Hepatocyte (in vitro differentiated cells): Measurements from ENCODE around the gene ASIC2. TPM values are rescaled to one million over a fixed set of nuclear protein-coding genes. Genes with fewer than 3 reads are reported as not detected.

ENCODE experiments used
- DNase-seq: peaks from one replicate; pipeline ENCODE4 v3.0.0-alpha.2; 2016; ENCODE audit warnings: low spot score
- H2AFZ ChIP-seq: fragments of 200-600 bp; sonication (generic); 2 replicates; pipeline ENCODE4 v1.6.0; 2016; ENCODE audit warnings: antibody characterized with exemption, mild to moderate bottlenecking
- H3K27ac ChIP-seq: fragments of 200-600 bp; sonication (generic); 2 replicates; pipeline ENCODE4 v1.5.1; 2016; ENCODE audit warnings: mild to moderate bottlenecking
- H3K27me3 ChIP-seq: fragments of 200-600 bp; sonication (generic); 2 replicates; pipeline ENCODE4 v1.6.1; 2016
- H3K36me3 ChIP-seq: fragments of 200-600 bp; sonication (generic); replicated peaks from 2 replicates; pipeline ENCODE4 v1.5.1; 2016; ENCODE audit warnings: low read depth; ENCODE audit not compliant: insufficient read depth
- H3K4me1 ChIP-seq: fragments of 200-600 bp; sonication (generic); 2 replicates; pipeline ENCODE4 v1.5.1; 2016; ENCODE audit warnings: mild to moderate bottlenecking, moderate library complexity; ENCODE audit not compliant: insufficient read depth
- H3K4me2 ChIP-seq: fragments of 200-600 bp; sonication (generic); 2 replicates; pipeline ENCODE4 v1.6.0; 2016
- H3K4me3 ChIP-seq: fragments of 200-600 bp; sonication (generic); 2 replicates; pipeline ENCODE4 v1.5.1; 2016; ENCODE audit warnings: mild to moderate bottlenecking
- H3K79me2 ChIP-seq: fragments of 200-600 bp; sonication (generic); 2 replicates; pipeline ENCODE4 v1.6.0; 2017; ENCODE audit warnings: mild to moderate bottlenecking
- H3K9me2 ChIP-seq: fragments of 200-600 bp; sonication (generic); replicated peaks from 2 replicates; pipeline ENCODE4 v1.6.0; 2017; ENCODE audit warnings: mild to moderate bottlenecking; ENCODE audit not compliant: insufficient read depth
- H3K9me3 ChIP-seq: fragments of 200-600 bp; sonication (generic); 2 replicates; pipeline ENCODE4 v1.5.1; 2016; ENCODE audit warnings: low read depth, mild to moderate bottlenecking
- H4K20me1 ChIP-seq: fragments of 200-600 bp; sonication (generic); 2 replicates; pipeline ENCODE4 v1.6.0; 2016; ENCODE audit warnings: mild to moderate bottlenecking; ENCODE audit not compliant: insufficient read depth, poor library complexity, severe bottlenecking
- EZH2 ChIP-seq: fragments of 200-600 bp; sonication (generic); IDR thresholded peaks from 2 replicates; pipeline ENCODE4 v1.6.1; 2016; ENCODE audit warnings: antibody characterized with exemption, mild to moderate bottlenecking, borderline replicate concordance
- EZH2phosphoT487 ChIP-seq: fragments of 200-600 bp; sonication (generic); IDR thresholded peaks from one replicate; pipeline ENCODE4 v1.6.1; 2018; ENCODE audit warnings: antibody characterized with exemption, mild to moderate bottlenecking, low read depth, moderate library complexity; ENCODE audit not compliant: unreplicated experiment, severe bottlenecking
- WGBS: methylation state at CpG from one replicate; pipeline ENCODE4 v1.1.6; 2016; ENCODE audit warnings: low lambda C conversion rate; ENCODE audit errors: missing lambda C conversion rate; 5-methylcytosine and 5-hydroxymethylcytosine counted together
- polyA plus RNA-seq: library from polyadenylated mRNA; unstranded; fragments of >200 nt; fragmentation: Nextera tagmentation; extraction: Ambion mirVana; gene quantifications from 2 replicates; pipeline ENCODE4 v1.2.1, GENCODE V29; 2016
- total RNA-seq: library from RNA; depleted of rRNA; stranded (reverse); fragments of >200 nt; gene quantifications from 2 replicates; pipeline ENCODE4 v1.2.3, GENCODE V29; 2014
- TF ChIP-seq, protein P1 (sequence below): fragments of 200-600 bp; sonication (generic); IDR thresholded peaks from 2 replicates; pipeline ENCODE4 v1.5.1; 2016; ENCODE audit warnings: antibody characterized with exemption, mild to moderate bottlenecking; ENCODE audit not compliant: poor library complexity

ASIC2 gene
- total and polyA plus RNA-seq, 2 experiments from 2014 or later = 2.3 to 3.3 TPM

GRCh38 chr17:33163533-33164168 is 129.4 kb downstream of the ASIC2 start:
- H2AFZ ChIP-seq = no peak overlapping the region
- 87% methylated on average over 10 of the region's 10 CpGs for WGBS
- no peak for DNase-seq

DNA sequence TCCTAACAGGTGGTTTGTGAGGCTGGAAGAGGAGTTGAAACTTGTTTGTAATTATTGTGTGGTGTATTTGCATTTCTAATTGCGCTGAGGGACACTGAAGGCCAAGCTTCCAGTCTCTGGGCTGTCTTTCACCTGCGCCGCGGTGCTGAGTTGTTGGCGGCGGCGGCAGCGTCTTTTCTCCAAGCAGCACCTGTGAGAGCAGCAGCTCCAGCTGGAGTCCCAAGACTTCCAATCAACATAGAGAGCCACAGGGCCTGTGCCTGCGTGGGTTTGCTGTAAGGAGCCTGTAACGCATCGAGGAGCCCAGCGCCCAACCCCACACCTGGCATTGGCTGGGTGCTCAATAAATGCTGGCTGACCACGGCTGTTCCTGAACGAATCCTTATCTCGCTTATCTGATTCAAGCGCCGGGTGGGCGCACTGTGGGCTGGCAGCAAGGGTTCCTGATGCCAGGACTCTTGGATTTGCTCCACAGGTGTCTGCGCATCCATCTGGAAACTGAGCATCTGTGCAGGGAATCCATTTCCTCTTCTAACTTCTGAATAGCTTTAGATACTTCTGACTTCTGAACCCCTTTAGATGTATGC is 138.1 kb downstream of the ASIC2 start:
- H3K27me3 ChIP-seq = peaks cover 8% of the 10 kb centered on the region
- TF ChIP-seq EZH2 = no peak
- TF ChIP-seq, protein P1, sequence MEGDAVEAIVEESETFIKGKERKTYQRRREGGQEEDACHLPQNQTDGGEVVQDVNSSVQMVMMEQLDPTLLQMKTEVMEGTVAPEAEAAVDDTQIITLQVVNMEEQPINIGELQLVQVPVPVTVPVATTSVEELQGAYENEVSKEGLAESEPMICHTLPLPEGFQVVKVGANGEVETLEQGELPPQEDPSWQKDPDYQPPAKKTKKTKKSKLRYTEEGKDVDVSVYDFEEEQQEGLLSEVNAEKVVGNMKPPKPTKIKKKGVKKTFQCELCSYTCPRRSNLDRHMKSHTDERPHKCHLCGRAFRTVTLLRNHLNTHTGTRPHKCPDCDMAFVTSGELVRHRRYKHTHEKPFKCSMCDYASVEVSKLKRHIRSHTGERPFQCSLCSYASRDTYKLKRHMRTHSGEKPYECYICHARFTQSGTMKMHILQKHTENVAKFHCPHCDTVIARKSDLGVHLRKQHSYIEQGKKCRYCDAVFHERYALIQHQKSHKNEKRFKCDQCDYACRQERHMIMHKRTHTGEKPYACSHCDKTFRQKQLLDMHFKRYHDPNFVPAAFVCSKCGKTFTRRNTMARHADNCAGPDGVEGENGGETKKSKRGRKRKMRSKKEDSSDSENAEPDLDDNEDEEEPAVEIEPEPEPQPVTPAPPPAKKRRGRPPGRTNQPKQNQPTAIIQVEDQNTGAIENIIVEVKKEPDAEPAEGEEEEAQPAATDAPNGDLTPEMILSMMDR = no peak
- no peak for TF ChIP-seq EZH2phosphoT487
- no peaks in the 10 kb centered on the region for H4K20me1 ChIP-seq
- no peaks in the 10 kb centered on the region for H3K36me3 ChIP-seq
- 85% methylated on average over 19 of the region's 19 CpGs for WGBS
- no peaks in the 10 kb centered on the region for H3K9me2 ChIP-seq
- H3K4me2 ChIP-seq = no peak overlapping the region
- no peaks in the 10 kb centered on the region for H3K4me1 ChIP-seq
- no peaks in the 10 kb centered on the region for H3K79me2 ChIP-seq
- no peak overlapping the region for H2AFZ ChIP-seq
- H3K9me3 ChIP-seq = no peaks in the 10 kb centered on the region
- no peak for DNase-seq
- H3K4me3 ChIP-seq = no peak overlapping the region
- no peak overlapping the region for H3K27ac ChIP-seq

More at GRCh38 chr17:33163533-33164168, 129.4 kb downstream of the ASIC2 start:
- Histone ChIP-seq H3K27ac (no peak overlapping the region), H3K36me3 (no peaks in the 10 kb centered on the region), H3K4me3 (no peak overlapping the region), H3K4me1 (no peaks in the 10 kb centered on the region), H3K4me2 (no peak overlapping the region), H3K79me2 (no peaks in the 10 kb centered on the region), H3K9me2 (no peaks in the 10 kb centered on the region), H3K27me3 (peaks cover under 1% of the 10 kb centered on the region), H3K9me3 (no peaks in the 10 kb centered on the region), H4K20me1 (no peaks in the 10 kb centered on the region)
- TF ChIP-seq EZH2phosphoT487 = no peak

GRCh38 chr17:33152783-33153182 is 140.3 kb downstream of the ASIC2 start:
- no peaks in the 10 kb centered on the region for H3K9me2 ChIP-seq
- no peaks in the 10 kb centered on the region for H3K9me3 ChIP-seq
- H3K4me2 ChIP-seq = no peak overlapping the region
- DNase-seq = no peak
- no peaks in the 10 kb centered on the region for H4K20me1 ChIP-seq
- H3K36me3 ChIP-seq = no peaks in the 10 kb centered on the region
- H3K27me3 ChIP-seq = peaks cover 6% of the 10 kb centered on the region
- H3K27ac ChIP-seq = no peak overlapping the region
- no peak overlapping the region for H3K4me3 ChIP-seq
- TF ChIP-seq, protein P1 = no peak
- no peak for TF ChIP-seq EZH2phosphoT487
- no peak for TF ChIP-seq EZH2
- no peaks in the 10 kb centered on the region for H3K79me2 ChIP-seq
- H2AFZ ChIP-seq = no peak overlapping the region
- no peaks in the 10 kb centered on the region for H3K4me1 ChIP-seq
- WGBS = 70% methylated on average over 7 of the region's 7 CpGs

DNA sequence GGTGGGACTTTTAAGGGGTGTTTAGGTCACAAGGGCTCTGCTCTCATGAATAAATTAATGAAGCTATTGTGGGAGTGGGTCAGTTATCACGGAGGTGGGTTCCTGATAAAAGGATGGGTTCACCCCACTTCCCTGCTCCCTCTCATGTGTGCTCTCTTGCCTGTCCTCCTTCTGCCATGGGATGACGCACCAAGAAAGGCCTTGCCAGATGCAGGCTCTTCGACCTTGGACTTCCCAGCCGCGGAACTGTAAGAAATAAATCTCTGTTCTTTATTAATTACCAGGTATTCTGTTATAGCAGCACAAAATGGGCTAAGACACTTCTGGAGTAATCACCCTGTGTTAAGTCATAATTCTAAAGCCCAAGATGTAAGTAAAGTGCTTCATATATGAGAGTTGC is 141.5 kb downstream of the ASIC2 start:
- no peaks in the 10 kb centered on the region for H3K9me2 ChIP-seq
- no peak overlapping the region for H3K4me3 ChIP-seq
- no peaks in the 10 kb centered on the region for H3K4me1 ChIP-seq
- no peaks in the 10 kb centered on the region for H3K79me2 ChIP-seq
- H3K27me3 ChIP-seq = peaks cover 6% of the 10 kb centered on the region
- H3K9me3 ChIP-seq = no peaks in the 10 kb centered on the region
- no peak overlapping the region for H2AFZ ChIP-seq
- 89% methylated on average over 5 of the region's 5 CpGs for WGBS
- no peak overlapping the region for H3K4me2 ChIP-seq
- DNase-seq = no peak
- no peak overlapping the region for H3K27ac ChIP-seq
- no peaks in the 10 kb centered on the region for H3K36me3 ChIP-seq
- H4K20me1 ChIP-seq = no peaks in the 10 kb centered on the region
- TF ChIP-seq EZH2phosphoT487 = no peak
- TF ChIP-seq EZH2 = no peak
- TF ChIP-seq, protein P1 = no peak
